Measurements from ENCODE around the gene TBCK. TPM values are rescaled to one million over a fixed set of nuclear protein-coding genes. Genes with fewer than 3 reads are reported as not detected.

The TBCK gene
- polyA plus RNA-seq, 1 experiment, result 48.4 TPM

GRCh38 chr4:106092361-106093040 is 223.5 kb downstream of the TBCK start:
- H3K4me3 ChIP-seq (ENCODE audit: low read depth, low read length), result no peak overlapping the region
- H3K27ac ChIP-seq (ENCODE audit: low read depth, low read length), result no peak overlapping the region
- ChIA-PET CTCF (no interaction called here), POLR2A (no interaction called here)
- no peak for DNase-seq (ENCODE audit: low read depth, low spot score)
- no peaks in the 10 kb centered on the region for H3K27me3 ChIP-seq (ENCODE audit: control insufficient read depth, insufficient read depth, low read length)
- TF ChIP-seq CTCF (IDR thresholded peaks at IDR 0.05; ENCODE audit: low read depth, low read length), result no peak
- peaks cover 19% of the 10 kb centered on the region for H3K9me3 ChIP-seq (ENCODE audit: control insufficient read depth, insufficient read depth, low read length)

GRCh38 chr4:106090826-106091225 is 225.2 kb downstream of the TBCK start:
- Histone ChIP-seq H3K27ac (ENCODE audit: low read depth, low read length) (no peak overlapping the region), H3K27me3 (ENCODE audit: control insufficient read depth, insufficient read depth, low read length) (no peaks in the 10 kb centered on the region), H3K4me3 (ENCODE audit: low read depth, low read length) (no peak overlapping the region), H3K9me3 (ENCODE audit: control insufficient read depth, insufficient read depth, low read length) (peaks cover 19% of the 10 kb centered on the region)
- CTCF ChIA-PET, result no interaction called here
- DNase-seq (ENCODE audit: low read depth, low spot score), result no peak
- POLR2A ChIA-PET, result no interaction called here
- TF ChIP-seq CTCF (IDR thresholded peaks at IDR 0.05; ENCODE audit: low read depth, low read length), result no peak

GRCh38 chr4:106083065-106083464 is 232.9 kb downstream of the TBCK start:
- H3K27ac ChIP-seq (ENCODE audit: low read depth, low read length), result no peak overlapping the region
- TF ChIP-seq CTCF (IDR thresholded peaks at IDR 0.05; ENCODE audit: low read depth, low read length), result no peak
- POLR2A ChIA-PET, result no interaction called here
- H3K9me3 ChIP-seq (ENCODE audit: control insufficient read depth, insufficient read depth, low read length), result no peaks in the 10 kb centered on the region
- CTCF ChIA-PET, result no interaction called here
- no peak for DNase-seq (ENCODE audit: low read depth, low spot score)
- no peak overlapping the region for H3K4me3 ChIP-seq (ENCODE audit: low read depth, low read length)
- H3K27me3 ChIP-seq (ENCODE audit: control insufficient read depth, insufficient read depth, low read length), result no peaks in the 10 kb centered on the region

GRCh38 chr4:106080376-106080775 is 235.6 kb downstream of the TBCK start:
- Histone ChIP-seq H3K27ac (ENCODE audit: low read depth, low read length) (no peak overlapping the region), H3K9me3 (ENCODE audit: control insufficient read depth, insufficient read depth, low read length) (no peaks in the 10 kb centered on the region), H3K27me3 (ENCODE audit: control insufficient read depth, insufficient read depth, low read length) (no peaks in the 10 kb centered on the region), H3K4me3 (ENCODE audit: low read depth, low read length) (no peak overlapping the region)
- CTCF ChIA-PET, result no interaction called here
- POLR2A ChIA-PET, result no interaction called here
- DNase-seq (ENCODE audit: low read depth, low spot score), result no peak
- no peak for TF ChIP-seq CTCF (IDR thresholded peaks at IDR 0.05; ENCODE audit: low read depth, low read length)

- Histone ChIP-seq H3K9me3 (ENCODE audit: control insufficient read depth, insufficient read depth, low read length) (no peaks in the 10 kb centered on the region), H3K27ac (ENCODE audit: low read depth, low read length) (no peak overlapping the region), H3K27me3 (ENCODE audit: control insufficient read depth, insufficient read depth, low read length) (no peaks in the 10 kb centered on the region), H3K4me3 (ENCODE audit: low read depth, low read length) (no peak overlapping the region)
- no peak for DNase-seq (ENCODE audit: low read depth, low spot score)
- ChIA-PET CTCF (no interaction called here), POLR2A (no interaction called here)
- no peak for TF ChIP-seq CTCF (IDR thresholded peaks at IDR 0.05; ENCODE audit: low read depth, low read length)
These were observed 236.4 kb downstream of the TBCK start for GRCh38 chr4:106079616-106080015.
